GM18867 (cell line): ENCODE results near the gene TSGA10.

ENCODE experiments used
- ATAC-seq: cut with Tn5 transposase; IDR thresholded peaks from one replicate; pipeline ENCODE4 v1.9.1; 2021; ENCODE audit warnings: mild to moderate bottlenecking, moderate library complexity; ENCODE audit not compliant: unreplicated experiment

TSGA10 gene

DNA sequence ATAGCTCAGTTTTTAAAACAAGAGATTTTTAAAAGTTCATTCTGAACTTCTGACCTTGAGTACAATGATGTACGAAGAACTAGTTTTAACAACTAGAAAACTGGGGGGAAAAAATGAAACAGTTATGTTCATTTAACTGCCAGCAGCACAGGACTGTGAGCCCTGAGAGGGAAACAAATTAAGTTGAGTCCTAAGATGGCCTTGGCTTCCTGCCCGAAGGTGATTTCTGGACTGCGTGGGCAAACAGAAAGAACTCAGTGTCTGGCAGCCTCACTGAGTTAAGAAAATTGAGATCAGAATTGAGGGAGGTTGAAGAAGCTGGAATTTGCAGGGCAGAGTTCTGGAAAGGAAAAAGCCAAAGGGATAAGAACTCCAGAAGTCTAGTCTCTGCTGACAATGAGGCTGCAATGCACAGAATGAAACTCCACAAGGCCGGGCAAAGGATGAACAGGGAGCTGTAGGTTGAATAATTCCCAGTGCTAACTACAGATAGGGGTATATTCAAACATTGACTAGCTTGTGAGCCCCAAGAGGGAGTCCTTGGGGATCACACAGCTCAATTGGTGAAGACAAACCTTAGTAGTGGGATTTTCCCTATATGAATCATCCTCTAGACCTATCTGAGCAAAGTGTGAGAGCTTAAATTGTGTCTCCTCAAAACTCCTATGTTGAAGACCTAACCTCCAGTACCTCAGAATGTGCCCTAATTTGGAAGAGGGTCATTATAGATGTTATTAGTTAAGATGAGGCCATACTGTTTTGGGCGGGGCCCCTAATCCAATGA lies 205.6 kb downstream of the TSGA10 start:
- peak; percentile 49 for ATAC-seq

DNA sequence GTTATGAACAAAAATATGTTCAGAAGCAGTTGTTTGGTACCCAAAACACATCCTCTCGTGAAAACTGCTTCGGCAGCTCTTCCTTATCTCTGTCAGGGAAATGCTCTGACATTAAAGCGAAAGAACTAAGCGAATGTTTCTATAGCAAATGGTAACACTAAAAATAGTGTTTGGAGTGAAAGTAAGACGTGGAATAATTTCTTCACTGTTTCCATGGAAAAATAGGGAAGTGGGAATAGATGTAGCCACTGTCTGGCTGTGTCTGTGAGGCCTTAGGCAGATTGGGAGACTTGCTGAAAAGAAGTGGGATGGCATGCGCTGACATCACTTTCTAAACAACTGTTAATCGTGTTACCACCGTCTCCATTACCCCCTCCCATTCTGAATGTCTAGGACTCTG lies 207.2 kb downstream of the TSGA10 start:
- ATAC-seq, result no peak
